Measurements from ENCODE around the gene KIAA1210.
A peak's percentile ranks its signal among the peaks of the same experiment; 100 is the strongest.

Gene KIAA1210

DNA sequence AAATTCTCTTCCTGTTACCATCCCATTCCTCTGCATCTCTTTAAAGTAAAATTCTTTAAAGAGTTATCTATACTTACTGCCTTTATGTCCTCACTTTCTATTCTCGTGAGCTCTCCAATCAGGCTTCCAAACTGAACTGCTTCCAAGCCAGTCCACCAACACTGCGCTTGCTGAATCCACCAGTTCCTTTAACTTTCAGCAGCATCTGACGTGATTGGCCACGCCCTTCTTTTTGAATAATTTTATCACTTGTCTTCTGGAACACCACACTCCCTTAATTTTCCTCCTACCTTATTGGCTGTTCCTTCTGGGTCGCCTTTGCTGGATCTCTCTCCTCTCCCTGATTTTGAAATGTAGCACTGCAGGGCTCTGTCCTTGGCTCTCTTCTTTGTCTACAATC is at the start of gene KIAA1210:
KIAA1210 (minus strand) TSS at position 163 of the 400 bp plus-strand sequence. CDS start 4,170 bp downstream, outside the sequence.
- no peak for DNase-seq (ENCODE audit: low spot score)

- no peak for DNase-seq (ENCODE audit: low spot score)
Observed at GRCh38 chrX:119177278-119177677, 49.7 kb upstream of the KIAA1210 start.

GRCh38 chrX:119174900-119175299 is 47.3 kb upstream of the KIAA1210 start:
- no peak for DNase-seq (ENCODE audit: low spot score)

GRCh38 chrX:119168104-119168503 is 40.5 kb upstream of the KIAA1210 start:
- no peak for DNase-seq (ENCODE audit: low spot score)

- no peak for DNase-seq (ENCODE audit: low spot score)
Observed at GRCh38 chrX:119158226-119158625, 30.6 kb upstream of the KIAA1210 start.

GRCh38 chrX:119156241-119156640 is 28.6 kb upstream of the KIAA1210 start:
- no peak for DNase-seq (ENCODE audit: low spot score)

- DNase-seq (ENCODE audit: low spot score): peak; percentile 70
Observed at GRCh38 chrX:119155416-119156035, 27.9 kb upstream of the KIAA1210 start.

GRCh38 chrX:119151051-119151380 is 23.4 kb upstream of the KIAA1210 start:
- DNase-seq (ENCODE audit: low spot score): no peak

- DNase-seq (ENCODE audit: low spot score): no peak
Observed at GRCh38 chrX:119150163-119151050, 22.8 kb upstream of the KIAA1210 start.

DNA sequence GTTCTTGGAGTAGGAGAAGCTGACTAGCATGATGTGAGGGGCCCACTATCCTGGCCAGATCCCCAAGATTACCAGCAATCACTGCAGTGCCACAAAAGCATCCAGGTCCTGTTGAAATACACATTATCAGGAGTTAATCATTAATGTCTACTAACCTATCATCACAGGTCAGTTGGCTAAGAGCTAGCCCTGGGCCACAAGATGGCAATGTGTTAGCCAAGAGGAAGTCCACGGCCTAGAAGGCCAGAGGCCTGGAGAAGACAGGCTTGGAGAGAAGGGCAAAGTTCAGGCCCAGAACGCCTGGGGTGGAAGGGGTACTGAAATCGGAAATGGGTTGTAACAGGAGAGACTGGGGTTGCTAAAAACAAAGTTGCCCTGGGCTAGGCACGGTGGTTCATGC is 19.9 kb upstream of the KIAA1210 start:
- no peak for DNase-seq (ENCODE audit: low spot score)

GRCh38 chrX:119145241-119145653 is 17.6 kb upstream of the KIAA1210 start:
- peak; percentile 39 for DNase-seq (ENCODE audit: low spot score)

DNA sequence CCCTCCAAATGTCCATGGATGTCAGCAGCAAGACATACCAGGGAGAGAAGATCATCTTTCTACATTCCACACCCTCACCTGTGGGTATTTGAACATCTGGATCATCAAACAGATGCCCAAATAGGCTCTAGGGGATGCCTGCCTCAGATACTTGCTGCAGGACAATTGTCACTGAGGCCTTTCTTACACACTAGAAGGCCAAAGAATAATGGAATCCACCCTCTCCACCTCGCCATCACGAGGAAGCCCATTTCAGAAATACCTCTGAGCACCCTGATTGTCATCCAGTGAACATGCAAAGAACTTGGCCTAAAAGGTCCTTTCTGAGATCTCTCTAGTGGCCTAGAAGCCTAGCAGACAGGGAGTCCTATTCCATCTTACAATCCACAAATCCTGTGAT is 6.9 kb upstream of the KIAA1210 start:
- no peak for DNase-seq (ENCODE audit: low spot score)

DNA sequence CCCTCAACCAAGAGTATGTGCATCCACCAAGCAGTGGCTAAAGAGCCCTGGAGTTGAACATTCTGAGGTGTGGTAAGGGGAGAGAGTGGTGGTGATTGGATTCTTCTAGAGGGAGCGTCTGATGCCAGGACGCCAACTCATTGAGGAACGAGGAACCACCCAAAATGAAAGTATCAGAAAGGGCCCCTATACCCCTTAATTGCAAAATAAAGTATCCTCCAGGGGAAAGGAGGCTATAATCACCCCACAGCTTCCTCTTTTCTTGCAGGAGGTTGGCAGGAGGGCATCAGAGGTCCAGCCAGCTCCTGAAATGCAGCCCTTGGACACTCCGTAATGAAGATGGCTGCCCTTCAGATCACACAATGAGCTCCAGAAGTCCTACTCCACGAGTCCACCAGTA is 5.3 kb upstream of the KIAA1210 start:
- no peak for DNase-seq (ENCODE audit: low spot score)

GRCh38 chrX:119132316-119132715 is 4.7 kb upstream of the KIAA1210 start:
- DNase-seq (ENCODE audit: low spot score): no peak

DNA sequence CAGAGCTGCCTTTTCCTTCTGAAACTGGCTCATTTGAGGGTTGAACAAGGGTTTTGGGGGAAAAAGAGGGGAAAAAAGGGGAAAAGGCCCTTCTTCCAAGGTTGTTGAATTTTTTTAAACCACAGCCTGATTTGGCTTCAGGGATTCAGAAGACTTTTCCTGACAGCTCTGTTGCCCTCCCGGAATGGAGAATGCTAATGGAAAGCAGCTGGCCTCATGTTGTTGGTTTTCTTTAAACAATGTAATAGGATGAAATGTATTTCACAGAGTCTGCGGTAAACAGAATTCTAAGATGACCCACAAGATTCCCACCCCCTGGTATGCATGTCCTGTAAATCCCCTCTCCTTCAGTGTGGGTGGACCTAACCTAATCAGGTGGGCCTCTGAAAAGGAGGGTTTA is 3.3 kb upstream of the KIAA1210 start:
- no peak for DNase-seq (ENCODE audit: low spot score)

- DNase-seq (ENCODE audit: low spot score): peak; percentile 22
Observed at GRCh38 chrX:119121341-119121740, 6.3 kb downstream of the KIAA1210 start.

DNA sequence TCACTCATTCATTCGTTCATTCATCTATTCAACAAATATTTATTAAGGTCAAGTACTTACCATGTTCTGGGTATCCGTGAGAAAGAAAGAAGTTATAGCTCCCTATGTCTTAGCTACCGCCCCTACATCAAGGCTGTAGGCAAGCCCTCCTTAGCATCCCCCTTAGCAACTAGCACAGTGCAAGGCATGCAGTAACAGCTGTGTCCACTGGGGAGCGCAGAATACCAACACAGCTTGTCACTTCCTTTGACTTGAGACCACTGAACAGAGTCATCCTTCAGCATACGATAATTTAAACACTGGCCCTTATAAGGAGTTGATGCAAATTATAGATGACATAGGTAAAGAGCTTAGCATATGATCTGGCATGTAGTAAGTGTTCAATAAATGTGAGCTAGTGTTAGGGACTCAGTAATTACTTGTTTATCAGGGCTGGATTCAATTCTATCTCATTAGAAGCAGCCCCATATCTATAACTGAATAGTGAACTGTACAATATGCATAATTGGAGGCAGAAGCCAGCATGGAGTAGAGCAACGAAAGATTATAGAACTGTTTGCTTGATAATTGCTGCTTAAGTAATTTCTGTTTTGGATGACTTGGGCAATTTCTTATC is 8.7 kb downstream of the KIAA1210 start:
- peak; percentile 59 for DNase-seq (ENCODE audit: low spot score)

DNA sequence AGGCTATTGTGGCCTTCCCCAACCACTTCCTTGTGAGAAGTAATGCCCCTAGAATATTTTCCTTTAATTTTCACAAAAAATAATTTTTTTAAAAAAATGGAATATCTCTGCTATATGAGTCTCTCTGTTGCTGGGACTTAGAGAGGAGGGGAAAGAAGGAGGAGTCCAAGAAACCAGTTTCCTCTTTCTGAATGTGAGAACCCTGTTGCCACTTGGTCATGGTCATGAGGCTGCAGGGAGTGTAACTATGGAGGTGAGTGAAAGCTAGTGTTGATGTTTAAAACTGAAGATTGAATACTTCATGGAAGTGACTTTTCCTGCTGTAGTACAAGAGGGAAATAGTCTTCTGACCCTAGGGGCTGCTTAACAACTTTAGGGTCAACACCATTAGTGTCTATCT is 20.4 kb downstream of the KIAA1210 start:
- no peak for DNase-seq (ENCODE audit: low spot score)

DNA sequence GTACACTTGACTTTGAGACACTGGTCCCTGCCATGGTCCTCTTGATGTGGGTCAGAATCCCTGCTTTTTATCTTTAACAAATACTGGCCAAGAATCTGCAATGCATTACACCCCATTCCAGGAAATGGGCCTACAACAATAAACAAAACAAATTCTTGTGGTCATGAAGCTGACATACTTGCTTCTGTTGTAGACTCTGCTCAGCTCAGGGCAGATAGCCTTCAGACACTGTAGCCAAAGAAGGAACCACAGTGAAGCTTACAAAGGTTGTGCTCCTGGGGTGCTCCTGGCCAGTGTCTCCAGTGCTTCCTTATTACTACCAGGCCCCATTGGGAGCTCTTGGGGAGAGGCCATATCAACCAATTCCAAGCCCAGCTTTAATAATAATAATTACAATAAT is 21.8 kb downstream of the KIAA1210 start:
- DNase-seq (ENCODE audit: low spot score): peak; percentile 49

- no peak for DNase-seq (ENCODE audit: low spot score)
Observed at GRCh38 chrX:119101168-119101567, 26.4 kb downstream of the KIAA1210 start.

- DNase-seq (ENCODE audit: low spot score): peak; percentile 19
Observed at GRCh38 chrX:119095936-119096335, 31.7 kb downstream of the KIAA1210 start.

DNA sequence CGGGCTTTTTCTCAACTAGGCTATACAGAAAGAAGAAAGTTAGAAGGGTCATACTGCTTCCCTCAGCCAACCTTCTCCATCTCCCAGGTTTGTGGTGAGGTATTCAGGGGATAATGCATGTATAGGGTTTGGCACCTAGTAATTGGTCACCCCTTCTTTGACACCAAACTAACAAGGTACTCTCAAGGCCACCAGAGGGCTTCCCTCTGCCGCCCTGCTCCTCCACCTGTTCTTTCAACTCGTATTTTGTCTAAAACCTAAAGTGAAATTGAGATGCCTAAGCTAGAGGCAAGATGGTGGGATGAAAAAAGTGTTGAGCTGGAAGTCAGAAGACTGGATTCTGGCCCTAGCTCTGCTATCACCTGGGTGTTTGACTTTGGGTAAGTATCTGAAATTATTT is 32.8 kb downstream of the KIAA1210 start:
- DNase-seq (ENCODE audit: low spot score): no peak
